ENCODE results near the gene ADRA2A.

- TF ChIP-seq CTCF (IDR thresholded peaks at IDR 0.05) (no peak), EP300 (IDR thresholded peaks at IDR 0.05) (no peak)
Measured at GRCh38 chr10:111075577-111076185, 1.1 kb upstream of the ADRA2A start.
